Muscle layer of colon (tissue), 2 donors: ENCODE measurements around the gene FKBP6.
"Not testable (repeated sequence)": the region's sequence is repeated elsewhere in the genome, so short reads cannot be mapped to it uniquely, and the experiment has no call there.

ENCODE experiments used
- H3K27ac ChIP-seq: one replicate; pipeline ENCODE4 v1.7.0; 2013; ENCODE audit warnings: low read depth, mild to moderate bottlenecking, low read length, moderate library complexity
- H3K27me3 ChIP-seq, 2 donors: one replicate each; pipeline ENCODE4 v1.7.0; 2013; ENCODE audit warnings: low read length in 2 of 2, mild to moderate bottlenecking in 2 of 2; ENCODE audit not compliant: insufficient read depth in 2 of 2, control insufficient read depth in 1 of 2
- H3K36me3 ChIP-seq: one replicate; pipeline ENCODE4 v1.7.0; 2013; ENCODE audit warnings: mild to moderate bottlenecking, low read length; ENCODE audit not compliant: insufficient read depth
- H3K4me1 ChIP-seq: one replicate; pipeline ENCODE4 v1.7.0; 2013; ENCODE audit warnings: mild to moderate bottlenecking, low read length; ENCODE audit not compliant: insufficient read depth
- H3K4me3 ChIP-seq, 2 donors: one replicate each; pipeline ENCODE4 v1.7.0; 2013; ENCODE audit warnings: low read length in 2 of 2, low read depth in 1 of 2, mild to moderate bottlenecking in 1 of 2, moderate library complexity in 1 of 2
- H3K9ac ChIP-seq: one replicate; pipeline ENCODE4 v1.7.0; 2013; ENCODE audit warnings: low read length
- H3K9me3 ChIP-seq: one replicate; pipeline ENCODE4 v1.7.0; 2013; ENCODE audit warnings: mild to moderate bottlenecking, low read length
- donor health status: abdominal sarcoma.
- donor health status: Adenocarcinoma of cecum.

The FKBP6 gene

DNA sequence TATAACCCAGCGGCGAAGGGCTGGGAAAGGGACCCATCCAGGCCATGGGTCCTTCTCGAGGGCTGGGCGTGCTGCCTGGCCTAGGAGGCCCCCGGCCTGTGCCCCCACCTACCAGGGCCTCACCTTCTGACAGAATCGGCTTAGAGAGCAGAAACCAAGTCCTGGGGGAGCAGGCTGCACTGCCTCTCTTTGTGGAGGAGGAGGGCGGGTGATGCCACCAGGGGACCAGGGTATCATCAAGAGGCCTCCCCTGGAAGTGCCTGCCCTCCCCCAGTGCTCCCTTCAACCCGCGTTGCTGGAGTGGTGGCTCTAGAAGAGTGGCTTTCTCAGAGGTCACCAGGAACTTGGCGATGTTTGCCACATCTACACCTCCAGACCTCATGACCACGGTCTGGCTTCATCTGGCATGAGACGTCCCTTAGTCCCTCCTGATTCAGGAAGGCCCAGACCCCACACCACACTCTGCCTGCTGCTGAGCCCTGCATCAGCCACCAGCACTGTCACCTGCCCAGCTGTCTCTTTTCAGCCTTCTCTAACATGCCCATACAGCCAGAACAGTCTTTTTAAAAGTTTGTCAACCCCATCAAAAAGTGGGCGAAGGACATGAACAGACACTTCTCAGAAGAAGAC lies 31.9 kb downstream of the FKBP6 start:
- Histone ChIP-seq H3K36me3 (no peaks in the 10 kb centered on the region), H3K9ac (no peak overlapping the region), H3K9me3 (no peaks in the 10 kb centered on the region), H3K27ac (no peak overlapping the region), H3K27me3 (peaks cover 0 to 4% of the 10 kb centered on the region in 2 donors), H3K4me1 (no peaks in the 10 kb centered on the region), H3K4me3 (no peak overlapping the region)

DNA sequence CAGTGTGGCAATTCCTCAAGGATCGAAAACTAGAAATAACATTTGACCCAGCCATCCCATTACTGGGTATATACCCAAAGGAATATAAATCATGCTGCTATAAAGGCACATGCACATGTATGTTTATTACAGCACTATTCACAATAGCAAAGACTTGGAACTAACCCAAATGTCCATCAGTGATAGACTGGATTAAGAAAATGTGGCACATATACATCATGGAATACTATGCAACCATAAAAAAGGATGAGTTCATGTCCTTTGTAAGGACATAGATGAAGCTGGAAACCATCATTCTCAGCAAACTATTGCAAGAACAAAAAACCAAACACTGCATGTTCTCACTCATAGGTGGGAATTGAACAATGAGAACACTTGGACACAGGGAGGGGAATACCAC lies 32.6 kb downstream of the FKBP6 start:
- not testable (repeated sequence) for H3K9me3 ChIP-seq, H3K27me3 ChIP-seq

GRCh38 chr7:73363225-73364005 lies 35.5 kb downstream of the FKBP6 start:
- no peak overlapping the region for H3K27ac ChIP-seq
- H3K4me1 ChIP-seq = no peaks in the 10 kb centered on the region
- H3K36me3 ChIP-seq = no peaks in the 10 kb centered on the region
- no peak overlapping the region for H3K9ac ChIP-seq
- H3K27me3 ChIP-seq = peaks cover 0 to 4% of the 10 kb centered on the region in 2 donors
- H3K9me3 ChIP-seq = no peaks in the 10 kb centered on the region
- H3K4me3 ChIP-seq = no peak overlapping the region

More for the DNA sequence above, 32.6 kb downstream of the FKBP6 start:
- H3K4me1 ChIP-seq, H3K27ac ChIP-seq, H3K36me3 ChIP-seq, H3K4me3 ChIP-seq, H3K9ac ChIP-seq: not testable (repeated sequence)

- Histone ChIP-seq H3K4me3 (no peak overlapping the region), H3K9me3 (no peaks in the 10 kb centered on the region), H3K36me3 (no peaks in the 10 kb centered on the region), H3K9ac (no peak overlapping the region), H3K4me1 (no peaks in the 10 kb centered on the region), H3K27ac (no peak overlapping the region), H3K27me3 (peaks cover 0 to 4% of the 10 kb centered on the region in 2 donors)
Observed at GRCh38 chr7:73364006-73364728, 36.2 kb downstream of the FKBP6 start.

GRCh38 chr7:73366127-73366526 lies 38.2 kb downstream of the FKBP6 start:
- Histone ChIP-seq H3K36me3 (no peaks in the 10 kb centered on the region), H3K27me3 (peaks cover 0 to 4% of the 10 kb centered on the region in 2 donors), H3K9me3 (no peaks in the 10 kb centered on the region), H3K4me3 (no peak overlapping the region), H3K9ac (no peak overlapping the region), H3K27ac (no peak overlapping the region), H3K4me1 (no peaks in the 10 kb centered on the region)

DNA sequence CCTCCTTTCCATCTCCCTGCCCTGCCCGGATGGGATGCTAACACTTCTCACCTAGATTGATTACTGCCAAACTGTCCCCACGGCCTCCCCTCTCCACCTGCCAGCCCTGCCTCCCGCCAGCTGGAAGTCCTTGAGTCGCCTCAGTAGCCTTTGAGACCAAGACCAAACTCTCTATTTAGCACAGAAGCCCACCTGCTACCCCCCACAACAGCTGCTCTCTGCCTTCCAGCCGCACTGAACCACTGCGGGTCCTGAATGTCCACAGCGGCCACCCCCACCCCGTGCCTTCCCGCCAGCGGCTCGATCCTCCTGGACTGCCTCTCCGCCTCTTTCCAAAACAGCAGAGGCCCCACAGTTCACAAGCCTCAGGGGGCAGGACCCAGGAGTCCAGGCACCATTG lies 39.0 kb downstream of the FKBP6 start:
- Histone ChIP-seq H3K9ac (no peak overlapping the region), H3K4me1 (no peaks in the 10 kb centered on the region), H3K36me3 (no peaks in the 10 kb centered on the region), H3K4me3 (no peak overlapping the region), H3K9me3 (no peaks in the 10 kb centered on the region), H3K27ac (no peak overlapping the region), H3K27me3 (peaks cover 0 to 4% of the 10 kb centered on the region in 2 donors)

DNA sequence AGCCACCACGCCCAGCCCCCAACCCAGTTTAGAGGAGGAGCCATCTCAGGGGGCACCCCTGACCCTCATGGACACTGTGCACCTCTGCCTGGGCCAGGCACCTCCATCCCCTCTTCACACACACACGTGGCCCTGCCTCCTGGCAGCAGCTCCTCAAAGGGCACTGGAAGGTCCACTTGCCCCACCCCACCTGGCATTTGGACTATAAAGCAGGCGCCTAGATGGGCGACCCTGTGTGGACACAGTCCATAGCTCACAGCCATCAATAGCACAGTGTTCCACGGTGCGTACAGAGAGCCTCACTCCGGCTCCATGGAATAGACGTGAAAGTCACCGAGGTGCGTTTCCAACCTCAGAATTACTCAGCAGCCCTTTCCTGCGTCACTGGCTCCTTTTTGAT lies 41.0 kb downstream of the FKBP6 start:
- no peak overlapping the region for H3K4me3 ChIP-seq
- H3K27ac ChIP-seq = no peak overlapping the region
- H3K9ac ChIP-seq = no peak overlapping the region
- H3K27me3 ChIP-seq = peaks cover 0 to 4% of the 10 kb centered on the region in 2 donors
- H3K9me3 ChIP-seq = no peaks in the 10 kb centered on the region
- no peaks in the 10 kb centered on the region for H3K36me3 ChIP-seq
- H3K4me1 ChIP-seq = no peaks in the 10 kb centered on the region

GRCh38 chr7:73369622-73370021 lies 41.7 kb downstream of the FKBP6 start:
- Histone ChIP-seq H3K27ac (no peak overlapping the region), H3K27me3 (peaks cover 0 to under 1% of the 10 kb centered on the region in 2 donors), H3K36me3 (no peaks in the 10 kb centered on the region), H3K4me3 (no peak overlapping the region), H3K4me1 (no peaks in the 10 kb centered on the region), H3K9me3 (no peaks in the 10 kb centered on the region), H3K9ac (no peak overlapping the region)

GRCh38 chr7:73373741-73374140 lies 45.8 kb downstream of the FKBP6 start:
- H3K27ac ChIP-seq = no peak overlapping the region
- no peaks in the 10 kb centered on the region for H3K4me1 ChIP-seq
- H3K36me3 ChIP-seq = no peaks in the 10 kb centered on the region
- H3K4me3 ChIP-seq = no peak overlapping the region
- peaks cover 0 to 20% of the 10 kb centered on the region in 2 donors for H3K27me3 ChIP-seq
- no peaks in the 10 kb centered on the region for H3K9me3 ChIP-seq
- H3K9ac ChIP-seq = no peak overlapping the region

GRCh38 chr7:73376262-73376661 lies 48.3 kb downstream of the FKBP6 start:
- not testable (repeated sequence) for H3K36me3 ChIP-seq, H3K4me3 ChIP-seq, H3K27ac ChIP-seq, H3K9me3 ChIP-seq, H3K4me1 ChIP-seq, H3K9ac ChIP-seq
- peaks cover 0 to 20% of the 10 kb centered on the region in 2 donors for H3K27me3 ChIP-seq

DNA sequence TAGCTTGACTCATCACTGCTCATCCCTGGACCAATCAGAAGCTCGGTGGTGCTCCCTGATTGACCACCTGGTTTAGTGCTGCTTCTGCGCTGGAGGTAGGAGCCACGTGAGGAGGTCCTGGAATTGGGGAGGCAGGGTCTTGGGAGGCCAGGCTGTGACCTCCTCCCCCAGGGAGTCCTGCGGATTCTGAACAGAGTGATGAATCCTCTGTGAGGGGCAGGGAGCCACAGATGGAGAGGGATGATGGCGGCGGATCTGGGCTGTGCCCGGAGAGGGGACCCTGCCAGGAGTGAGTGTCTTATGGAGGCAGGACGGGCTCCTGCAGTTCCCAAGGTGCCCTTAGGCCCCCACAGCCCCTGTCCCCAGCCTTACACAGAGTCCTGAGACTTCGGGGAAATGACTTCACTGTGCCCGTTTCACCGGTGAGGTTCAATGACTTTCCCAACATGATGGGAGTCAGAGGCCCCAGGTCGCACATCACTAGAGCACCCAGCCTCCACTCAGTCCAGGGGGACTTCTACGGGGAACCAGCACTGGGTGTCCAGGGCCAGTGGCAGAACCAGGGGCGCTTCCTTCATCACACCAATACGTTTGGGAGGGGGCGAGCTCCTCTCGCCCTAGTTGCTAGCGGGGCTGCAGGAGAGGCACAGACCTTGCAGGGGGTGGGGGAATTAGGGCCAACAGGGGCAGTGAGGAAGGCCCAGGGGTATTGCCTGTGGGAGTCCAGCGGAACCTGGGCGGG lies 48.9 kb downstream of the FKBP6 start:
- no peak overlapping the region for H3K27ac ChIP-seq
- H3K9me3 ChIP-seq = no peaks in the 10 kb centered on the region
- H3K36me3 ChIP-seq = no peaks in the 10 kb centered on the region
- peaks cover 0 to 20% of the 10 kb centered on the region in 2 donors for H3K27me3 ChIP-seq
- H3K9ac ChIP-seq = no peak overlapping the region
- H3K4me1 ChIP-seq = no peaks in the 10 kb centered on the region
- H3K4me3 ChIP-seq = no peak overlapping the region
